Calu3 (cell line): Measurements from ENCODE around the gene BSPH1. TPM values are rescaled to one million over a fixed set of nuclear protein-coding genes. Genes with fewer than 3 reads are reported as not detected.

Experiments
- BruUV-seq: library from RNA; stranded (reverse); fragments of 400-500 nt; replicated peaks from 2 replicates; lab custom pipeline; 2021; lab: Mats Ljungman, UMichigan
- CTCF ChIA-PET: fragments of 300-600 bp; sonication (Branson Sonifier 250); formaldehyde crosslinking; loops from one replicate; lab custom pipeline; 2022; ENCODE audit warnings: antibody characterized with exemption; lab: Charles Lee
- DNase-seq: peaks from one replicate; pipeline ENCODE4 v3.0.0; 2022
- H3K27ac Mint-ChIP-seq: one replicate; pipeline ENCODE4 v1.8.0; 2022; ENCODE audit warnings: mixed read lengths; ENCODE audit not compliant: unreplicated experiment
- H3K27me3 Mint-ChIP-seq: one replicate; pipeline ENCODE4 v1.8.0; 2022; ENCODE audit warnings: mixed read lengths; ENCODE audit not compliant: unreplicated experiment
- H3K36me3 Mint-ChIP-seq: one replicate; pipeline ENCODE4 v1.8.0; 2022; ENCODE audit warnings: mild to moderate bottlenecking, moderate library complexity, mixed read lengths; ENCODE audit not compliant: insufficient read depth, unreplicated experiment
- H3K4me1 Mint-ChIP-seq: one replicate; pipeline ENCODE4 v1.8.0; 2022; ENCODE audit warnings: mild to moderate bottlenecking, low read depth, mixed read lengths; ENCODE audit not compliant: unreplicated experiment
- H3K4me3 Mint-ChIP-seq: one replicate; pipeline ENCODE4 v1.8.0; 2022; ENCODE audit warnings: mild to moderate bottlenecking, low read depth, moderate library complexity, mixed read lengths; ENCODE audit not compliant: unreplicated experiment
- H3K9me3 Mint-ChIP-seq: one replicate; pipeline ENCODE4 v1.8.0; 2022; ENCODE audit warnings: low read depth, mixed read lengths; ENCODE audit not compliant: unreplicated experiment
- CTCF ChIP-seq: fragments of 200-600 bp; IDR thresholded peaks from one replicate; pipeline ENCODE4 v1.8.0; 2022; ENCODE audit warnings: antibody characterized with exemption; ENCODE audit not compliant: unreplicated experiment
- intact Hi-C: fragments of 100-400 bp; cut with micrococcal nuclease; formaldehyde crosslinking; loops from one replicate; pipeline ENCODE4 v1.10.0; 2022; ENCODE audit not compliant: unreplicated experiment
- total RNA-seq: library from RNA; stranded (reverse); gene quantifications from 2 replicates; pipeline ENCODE4 v1.2.3, GENCODE V29; 2022

The BSPH1 gene
- total RNA-seq, 1 experiment from 2014 or later, result not detected

- Mint-ChIP-seq H3K36me3 (no peaks in the 10 kb centered on the region), H3K9me3 (no peaks in the 10 kb centered on the region), H3K4me1 (no peaks in the 10 kb centered on the region), H3K4me3 (no peak overlapping the region), H3K27me3 (peaks cover 90% of the 10 kb centered on the region), H3K27ac (no peak overlapping the region)
- no TSS peak for BruUV-seq
- no peak for DNase-seq
- TF ChIP-seq CTCF, result no peak
- intact Hi-C loops, result no loop called here
- CTCF ChIA-PET, result no interaction called here
Observed at GRCh38 chr19:48029431-48029830, 37.5 kb upstream of the BSPH1 start.

GRCh38 chr19:48025480-48025879, 33.5 kb upstream of the BSPH1 start:
- Mint-ChIP-seq H3K36me3 (no peaks in the 10 kb centered on the region), H3K27me3 (peaks cover 93% of the 10 kb centered on the region), H3K4me1 (no peaks in the 10 kb centered on the region), H3K9me3 (no peaks in the 10 kb centered on the region), H3K27ac (no peak overlapping the region), H3K4me3 (no peak overlapping the region)
- no peak for DNase-seq
- BruUV-seq, result no TSS peak
- TF ChIP-seq CTCF, result no peak
- intact Hi-C loops, result no loop called here
- CTCF ChIA-PET, result interaction anchor here (1.2 kb wide), 1 partner anchor 178 kb away, joined by 3 read pairs; no protein-coding TSS in a partner anchor

GRCh38 chr19:48023518-48023917, 31.5 kb upstream of the BSPH1 start:
- Mint-ChIP-seq H3K9me3 (no peaks in the 10 kb centered on the region), H3K4me3 (no peak overlapping the region), H3K4me1 (no peaks in the 10 kb centered on the region), H3K27ac (no peak overlapping the region), H3K36me3 (no peaks in the 10 kb centered on the region), H3K27me3 (peaks cover 95% of the 10 kb centered on the region)
- CTCF ChIA-PET, result interaction anchor here (0.7 kb wide), 1 partner anchor 10 kb away, joined by 3 read pairs; no protein-coding TSS in a partner anchor
- DNase-seq, result no peak
- intact Hi-C loops, result no loop called here
- no TSS peak for BruUV-seq
- TF ChIP-seq CTCF, result no peak

GRCh38 chr19:48023011-48023410, 31.0 kb upstream of the BSPH1 start:
- no peak overlapping the region for H3K27ac Mint-ChIP-seq
- H3K27me3 Mint-ChIP-seq, result peaks cover 94% of the 10 kb centered on the region

More at GRCh38 chr19:48023011-48023410, 31.0 kb upstream of the BSPH1 start:
- BruUV-seq, result no TSS peak
- CTCF ChIA-PET, result interaction anchor here (0.7 kb wide), 1 partner anchor 1274 kb away, joined by 5 read pairs; no protein-coding TSS in a partner anchor
- no peak overlapping the region for H3K4me3 Mint-ChIP-seq
- H3K4me1 Mint-ChIP-seq, result no peaks in the 10 kb centered on the region
- H3K36me3 Mint-ChIP-seq, result no peaks in the 10 kb centered on the region
- no peak for TF ChIP-seq CTCF
- no peaks in the 10 kb centered on the region for H3K9me3 Mint-ChIP-seq
- intact Hi-C loops, result no loop called here
- DNase-seq, result no peak
